K562 treated with DMSO at 1 percent for 48 hours (cell line): Measurements from ENCODE around the gene ACTMAP. TPM values are rescaled to one million over a fixed set of nuclear protein-coding genes. Genes with fewer than 3 reads are reported as not detected.

ENCODE experiments used
- total RNA-seq: library from RNA; unstranded; fragments of 300-600 nt; gene quantifications from 2 replicates; pipeline ENCODE4 v1.2.3, GENCODE V29; 2022; ENCODE audit warnings: low replicate concordance; ENCODE audit errors: extremely low read depth

Gene ACTMAP
- total RNA-seq, result not detected in 2 replicates

DNA sequence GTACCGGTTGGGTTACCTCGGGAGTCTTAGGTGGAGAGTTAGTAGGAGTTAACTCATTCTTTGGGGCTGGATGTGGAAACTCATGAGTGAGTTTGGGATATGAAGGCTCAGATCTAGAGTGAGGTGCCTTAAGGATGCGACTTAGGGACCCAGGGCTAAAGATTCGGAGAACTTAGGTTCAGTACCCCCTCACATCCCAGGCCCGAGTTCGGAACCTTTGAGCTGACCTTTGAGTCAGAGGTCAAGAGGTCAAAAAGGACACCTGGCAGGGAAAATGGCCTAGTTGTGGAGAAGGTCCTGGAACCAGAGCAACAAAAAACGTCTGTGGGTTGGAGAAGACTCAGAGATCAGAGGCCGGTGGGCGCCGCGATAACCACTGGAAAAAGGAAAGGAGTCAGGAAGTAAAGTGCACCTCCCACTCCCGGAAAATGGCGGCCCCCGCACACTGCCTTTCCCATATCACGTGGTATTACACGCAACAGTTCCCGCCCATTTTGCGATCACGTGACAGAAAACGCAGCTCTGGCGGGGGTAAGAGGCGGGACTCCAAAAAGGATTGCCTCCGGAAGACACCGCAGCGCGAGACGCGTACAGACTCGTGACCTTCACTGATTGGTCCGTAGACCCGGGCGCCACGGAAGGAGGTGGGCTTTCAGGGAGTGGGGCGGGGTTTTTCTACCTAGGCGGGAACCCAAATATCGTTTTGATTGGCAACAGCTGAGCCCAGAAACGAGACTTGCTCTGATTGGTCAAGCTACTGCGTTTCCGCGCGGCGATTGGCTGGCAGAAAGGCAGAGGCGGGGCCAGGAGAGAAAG, at the start of gene ACTMAP:
ACTMAP (minus strand) TSS at position 420 of the 816 bp plus-strand sequence. CDS start 674 bp downstream, outside the sequence.

DNA sequence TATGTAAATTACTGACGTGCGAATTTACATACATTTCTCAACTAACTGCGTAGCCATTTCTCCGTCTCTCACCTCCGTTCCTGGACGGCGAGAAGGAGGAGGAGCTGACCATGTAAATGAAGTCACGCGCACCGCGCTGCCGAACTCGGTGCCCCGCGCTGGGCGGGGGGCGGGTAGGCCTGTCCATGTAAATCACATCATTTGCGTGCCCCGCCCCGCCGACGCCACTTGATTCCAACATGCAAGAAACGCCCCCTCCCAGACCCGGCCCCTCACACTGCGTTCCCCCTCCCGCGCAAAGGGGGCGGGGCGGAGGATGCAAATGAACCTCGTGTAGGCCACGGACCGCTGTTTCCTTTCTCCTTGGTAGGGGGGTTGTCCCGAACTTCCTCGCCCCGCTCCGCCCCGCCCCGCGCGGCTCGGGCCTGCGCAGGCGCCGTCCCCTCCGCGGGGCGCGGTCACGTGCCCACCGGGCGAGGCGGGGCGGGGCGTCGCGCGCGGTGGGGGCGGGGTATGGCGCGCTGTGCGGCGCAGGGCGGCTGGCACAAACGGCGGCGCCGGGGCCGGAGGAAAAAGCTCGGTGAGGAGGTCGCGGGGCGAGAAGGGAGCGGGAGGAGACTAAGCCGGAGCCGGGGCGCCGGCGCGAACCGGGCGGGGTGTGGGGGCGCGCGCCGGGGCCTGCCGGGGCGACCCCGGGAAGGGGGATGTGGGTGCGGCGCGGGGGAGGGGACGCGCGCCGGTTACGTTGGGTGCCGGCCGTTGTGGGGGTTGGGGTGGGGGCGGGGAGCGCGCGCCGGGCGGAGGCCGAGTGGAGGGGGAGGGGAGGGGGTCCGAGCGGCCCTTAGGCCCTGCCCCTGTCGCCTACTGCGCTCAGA, 48.6 kb upstream of the ACTMAP start, which contains the start of gene EGLN2:
EGLN2 (plus strand) TSS at position 509 of the 875 bp plus-strand sequence. CDS start 1,382 bp downstream, outside the sequence.

DNA sequence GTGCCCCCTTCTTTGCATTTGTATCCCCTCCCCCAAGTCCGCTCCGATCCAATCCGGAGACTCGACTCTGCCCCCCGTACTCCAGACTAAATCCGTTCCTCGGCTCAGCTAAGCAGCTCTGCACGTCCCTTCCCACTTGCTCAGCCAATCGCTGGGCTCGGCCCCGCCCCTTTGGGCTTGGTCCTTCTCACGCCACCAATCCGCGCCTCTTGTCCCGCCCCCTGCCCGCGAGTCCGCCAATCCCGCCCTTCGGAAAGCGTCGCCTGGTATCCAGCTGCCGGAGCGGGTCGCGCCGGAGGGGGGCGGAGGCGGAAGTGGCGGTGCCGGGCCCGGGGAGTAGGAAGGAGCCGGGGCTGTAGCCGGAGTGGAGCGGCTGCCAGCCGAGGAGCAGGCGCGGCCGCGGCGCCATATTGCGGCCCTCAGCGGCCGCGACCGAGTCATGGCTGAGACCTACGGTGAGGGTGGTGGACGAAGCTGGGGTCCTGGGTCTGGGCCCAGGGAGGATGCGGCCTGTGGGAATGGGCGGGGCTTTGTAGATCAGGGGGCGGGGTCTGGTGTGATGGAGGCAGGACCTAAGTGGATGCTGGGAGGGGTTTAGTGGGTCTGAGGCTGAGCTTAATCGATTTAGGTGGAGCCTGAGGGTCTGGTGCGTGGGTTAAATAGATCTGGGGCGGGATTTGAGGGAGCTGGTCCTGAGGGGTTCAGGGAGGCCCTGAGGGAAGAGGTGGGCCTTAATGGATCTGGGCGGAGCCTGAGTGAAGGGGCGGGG, 27.8 kb upstream of the ACTMAP start, which contains the start of gene RAB4B:
RAB4B (plus strand) TSS at position 311 of the 769 bp plus-strand sequence; CDS start at position 440, 129 bp downstream.

DNA sequence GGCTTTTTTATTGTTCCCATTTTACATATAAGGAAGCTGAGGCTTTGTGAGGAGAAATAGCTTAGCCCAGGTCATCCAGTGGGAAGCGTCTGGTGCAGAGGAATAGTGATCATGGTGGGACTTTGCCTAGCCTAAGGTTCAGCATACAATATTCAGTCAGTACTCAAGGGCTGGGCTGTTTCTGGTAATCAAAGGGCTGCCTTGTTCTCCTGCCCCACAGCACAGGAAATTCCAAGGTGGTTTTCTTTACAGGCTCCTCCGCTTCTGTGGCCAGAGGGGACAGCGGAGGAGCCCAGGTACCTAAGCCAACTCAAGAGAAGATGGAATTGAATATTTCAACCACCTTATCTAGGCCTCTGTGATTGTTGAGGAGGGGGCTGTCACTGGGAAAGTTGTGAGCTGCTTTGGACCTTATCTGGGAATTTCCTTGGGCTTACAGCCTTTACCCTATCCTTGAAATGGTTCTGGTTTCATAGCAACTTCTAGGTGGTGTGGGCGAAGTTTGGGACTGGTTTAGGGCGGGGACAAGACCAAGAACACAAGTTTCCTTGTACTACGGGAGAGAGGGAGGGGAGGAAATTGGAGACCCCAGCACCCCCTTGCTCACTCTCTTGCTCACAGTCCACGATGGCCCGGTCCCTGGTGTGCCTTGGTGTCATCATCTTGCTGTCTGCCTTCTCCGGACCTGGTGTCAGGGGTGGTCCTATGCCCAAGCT, 24.8 kb upstream of the ACTMAP start, which contains the start of gene MIA:
MIA (plus strand) TSS at position 606 of the 716 bp plus-strand sequence; CDS start at position 628, 22 bp downstream.

DNA sequence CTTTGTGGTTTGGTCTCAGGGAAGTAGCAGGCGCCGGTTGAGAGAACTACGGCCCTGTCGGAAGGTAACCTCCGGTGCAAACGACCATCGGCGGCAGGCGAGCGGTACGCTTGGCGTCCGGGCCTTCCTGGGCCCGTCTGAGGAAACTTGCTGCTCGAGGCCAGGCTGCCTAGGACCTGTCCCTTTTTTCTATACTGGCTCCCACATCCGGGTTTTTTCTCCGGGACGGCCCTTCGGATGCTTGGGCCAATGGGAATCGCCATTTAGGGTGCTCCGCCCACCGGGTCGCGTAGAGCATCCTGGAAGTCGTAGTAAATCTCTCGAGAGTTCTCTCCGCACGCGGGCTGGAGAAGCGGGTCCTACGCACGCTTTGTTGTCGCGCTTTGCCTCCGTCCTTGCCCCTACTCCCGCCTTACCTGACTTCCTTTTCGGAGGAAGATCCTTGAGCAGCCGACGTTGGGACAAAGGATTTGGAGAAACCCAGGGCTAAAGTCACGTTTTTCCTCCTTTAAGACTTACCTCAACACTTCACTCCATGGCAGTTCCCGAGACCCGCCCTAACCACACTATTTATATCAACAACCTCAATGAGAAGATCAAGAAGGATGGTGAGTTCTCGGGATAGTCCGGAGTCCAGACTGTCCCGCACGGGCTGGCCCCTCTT, 729 bp upstream of the ACTMAP start, which contains the start of gene SNRPA:
SNRPA (plus strand) TSS at position 330 of the 664 bp plus-strand sequence; CDS start at position 536, 206 bp downstream.

GRCh38 chr19:40716482-40717324, 33.6 kb downstream of the ACTMAP start, which contains the start of the genes COQ8B and ITPKC:
TSS of gene COQ8B (minus strand) at chr19:40716886. CDS start at chr19:40714632, 2,254 bp downstream.
TSS of gene ITPKC (plus strand) at chr19:40717112. CDS start at chr19:40717136, 24 bp downstream.

Other genes starting within 250 kb of the ACTMAP start
- not detected in 2 replicates for gene SHKBP1, start 173.6 kb downstream of the ACTMAP start, total RNA-seq
- gene LTBP4, start 149.1 kb downstream of the ACTMAP start, total RNA-seq, result not detected in 2 replicates
- gene NUMBL, start 59.8 kb downstream of the ACTMAP start, total RNA-seq, result not detected in 2 replicates
- gene COQ8B, start 33.6 kb downstream of the ACTMAP start, total RNA-seq, result not detected in 2 replicates
- gene ITPKC, start 33.4 kb downstream of the ACTMAP start, total RNA-seq, result not detected in 2 replicates
- gene SNRPA, start 726 bp upstream of the ACTMAP start, total RNA-seq, result not detected in 2 replicates
- gene MIA, start 25.0 kb upstream of the ACTMAP start, total RNA-seq, result not detected in 2 replicates
- gene RAB4B, start 27.8 kb upstream of the ACTMAP start, total RNA-seq, result not detected in 2 replicates
- not detected in 2 replicates for gene EGLN2, start 48.7 kb upstream of the ACTMAP start, total RNA-seq
- not detected in 2 replicates for gene CYP2A6, start 100.0 kb upstream of the ACTMAP start, total RNA-seq
- not detected in 2 replicates for gene CYP2A7, start 131.8 kb upstream of the ACTMAP start, total RNA-seq
- gene CYP2B6, start 240.8 kb upstream of the ACTMAP start, total RNA-seq, result not detected in 2 replicates